Fibroblast of the conjunctiva (primary cell): ENCODE results near the gene LRRC7.

Experiments used
- DNase-seq: peaks from one replicate; pipeline ENCODE4 v3.0.0-alpha.2; 2010; ENCODE audit warnings: low read depth

The LRRC7 gene

DNA sequence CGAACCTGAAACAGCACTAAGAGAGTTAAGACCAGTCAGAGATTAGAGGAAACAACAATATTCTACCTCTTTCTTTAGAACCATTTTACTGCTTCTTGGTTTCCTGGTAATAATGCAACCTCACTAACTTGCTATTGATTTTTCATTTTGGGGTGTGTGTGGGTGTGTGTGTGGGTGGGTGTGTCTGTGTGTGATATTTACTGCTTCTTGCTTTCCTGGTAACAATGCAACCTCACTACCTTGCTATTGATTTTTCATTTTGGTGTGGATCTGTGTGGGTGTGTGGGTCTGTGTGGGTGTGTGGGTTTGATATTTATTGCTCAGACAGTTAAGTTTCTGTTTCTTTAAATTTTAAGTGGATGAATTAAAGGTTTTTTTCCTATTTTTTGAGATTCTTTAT is 208.8 kb downstream of the LRRC7 start:
- DNase-seq, result no peak

- DNase-seq, result no peak
Measured at GRCh38 chr1:69777423-69777822, 209.7 kb downstream of the LRRC7 start.

DNA sequence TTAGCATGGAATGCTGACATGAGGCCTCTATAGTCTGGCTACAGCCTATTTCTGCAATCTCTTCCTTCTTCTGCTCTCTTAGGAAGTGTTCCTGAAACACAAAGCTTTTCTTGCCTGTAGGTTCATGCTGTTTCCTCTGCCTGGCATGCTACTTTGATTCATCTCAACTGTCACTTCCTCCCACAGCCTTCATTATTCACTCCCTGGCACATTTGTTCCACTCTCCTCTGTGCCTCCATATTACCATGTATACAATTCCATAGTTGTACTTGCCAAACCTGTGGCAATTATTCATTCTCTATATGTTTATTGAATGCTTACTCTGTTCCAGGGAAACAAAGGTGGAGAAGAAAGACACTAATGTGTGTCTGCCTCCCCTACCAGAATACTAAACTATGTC is 210.2 kb downstream of the LRRC7 start:
- no peak for DNase-seq

- DNase-seq, result no peak
Measured at GRCh38 chr1:69787151-69787550, 219.4 kb downstream of the LRRC7 start.

DNA sequence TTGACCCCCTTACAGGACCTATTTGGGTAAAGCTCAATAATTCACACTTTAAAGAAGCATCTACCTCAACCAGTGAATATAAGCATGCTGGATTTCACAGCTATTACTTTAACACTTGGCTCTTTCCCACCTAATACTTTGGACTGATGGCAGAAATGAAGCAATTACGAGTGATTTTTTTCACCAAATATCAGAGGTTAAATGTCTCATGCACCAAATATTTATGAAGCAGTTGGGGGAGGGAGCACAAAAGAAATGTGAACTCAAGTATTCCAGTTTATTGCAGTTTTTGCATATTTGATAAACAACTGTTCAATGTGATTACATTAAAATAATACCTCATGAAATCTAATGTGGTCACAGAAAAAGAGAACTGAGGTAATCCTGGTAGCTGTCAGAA is 223.6 kb downstream of the LRRC7 start:
- DNase-seq, result no peak

DNA sequence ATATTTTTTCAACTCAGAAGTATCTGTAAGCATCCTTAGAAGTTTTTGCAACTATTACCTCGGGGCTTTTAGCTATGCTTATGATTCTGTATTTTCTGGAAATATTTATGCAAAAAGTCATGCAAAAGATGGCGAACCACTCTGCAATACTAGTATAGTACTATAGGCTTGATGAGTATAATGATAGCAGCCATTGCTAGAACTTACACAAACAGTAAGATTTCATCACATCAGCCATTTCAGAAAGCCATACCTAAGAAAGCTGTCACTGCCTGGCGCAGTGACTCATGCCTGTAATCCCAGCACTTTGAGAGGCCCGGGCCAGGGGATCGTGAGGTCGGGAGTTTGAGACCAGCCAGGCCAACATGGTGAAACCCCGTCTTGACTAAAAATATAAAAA is 227.1 kb downstream of the LRRC7 start:
- DNase-seq, result no peak

DNA sequence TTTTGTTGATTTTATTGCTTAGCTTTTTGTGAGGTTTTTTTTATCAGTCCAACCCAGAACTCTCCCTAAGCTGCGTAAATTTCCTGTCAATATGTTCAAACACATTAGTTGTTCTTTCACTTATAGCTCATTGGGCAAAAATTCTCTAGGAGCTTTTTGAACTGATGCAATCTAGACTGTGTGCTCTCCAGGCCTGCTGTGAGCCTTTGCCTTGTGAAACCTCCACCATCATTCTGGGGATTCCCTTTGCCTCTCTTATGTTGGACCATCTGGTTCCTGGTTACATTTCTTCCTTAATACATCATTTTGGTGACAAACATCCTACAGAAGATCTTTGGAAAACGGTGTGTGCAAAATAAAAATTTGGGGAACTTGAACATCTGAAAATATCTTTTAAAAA is 247.2 kb downstream of the LRRC7 start:
- no peak for DNase-seq

GRCh38 chr1:69824932-69825331 is 257.2 kb downstream of the LRRC7 start:
- no peak for DNase-seq

GRCh38 chr1:69827732-69828131 is 260.0 kb downstream of the LRRC7 start:
- DNase-seq, result no peak

DNA sequence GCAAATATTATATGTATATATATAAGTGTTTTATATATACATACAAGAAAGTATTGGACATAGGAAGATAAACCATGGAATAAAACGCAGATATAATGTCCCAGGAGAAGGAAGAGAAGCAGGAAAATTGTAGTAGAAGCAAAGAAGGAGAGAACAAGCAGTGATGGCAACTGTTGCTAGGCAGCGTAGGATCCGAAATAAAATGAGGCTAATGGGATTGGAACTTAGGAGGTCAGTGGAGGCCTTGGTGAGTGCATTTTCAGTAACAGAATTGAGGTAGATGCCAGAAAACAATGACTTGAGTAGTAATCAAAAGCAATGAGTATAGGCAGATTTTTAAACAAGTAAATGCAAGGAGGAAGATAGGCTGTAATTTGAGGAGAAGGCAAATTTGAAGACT is 265.8 kb downstream of the LRRC7 start:
- DNase-seq, result no peak

DNA sequence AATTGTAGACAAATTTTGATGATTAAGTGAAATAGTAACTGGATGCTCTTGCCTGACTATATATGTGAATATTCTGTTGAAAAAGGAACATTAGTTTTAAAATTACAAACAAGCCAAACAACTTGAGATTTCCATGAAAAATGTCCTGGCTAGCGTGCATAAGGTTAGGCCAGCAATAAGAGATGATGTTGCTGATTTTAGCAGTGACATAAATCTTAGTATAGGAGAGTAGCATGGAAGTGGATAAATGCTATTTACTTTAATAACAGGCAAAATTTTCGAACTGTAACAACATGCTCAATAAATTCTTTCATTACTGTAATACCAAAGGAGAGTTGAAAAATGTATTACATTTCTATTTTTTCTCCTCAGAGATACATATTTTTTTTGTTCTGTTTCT is 266.6 kb downstream of the LRRC7 start:
- DNase-seq, result no peak

DNA sequence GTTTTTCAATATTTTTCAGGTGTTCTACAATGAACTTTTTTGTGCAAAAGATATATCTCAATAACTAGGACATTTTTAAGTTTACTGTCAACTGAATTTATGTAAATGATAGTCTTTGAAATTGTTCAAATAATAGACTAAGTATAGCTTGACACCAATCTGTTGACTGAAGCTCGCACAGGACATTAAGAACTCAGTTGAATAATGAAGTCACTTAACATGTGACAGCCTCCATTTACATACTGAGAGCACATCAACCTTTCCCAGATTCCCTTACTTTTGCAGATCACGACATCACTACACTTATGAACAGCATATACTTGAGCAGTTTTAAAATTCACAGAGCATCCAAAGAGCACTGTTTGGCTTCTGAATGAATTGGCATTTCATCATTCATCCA is 268.2 kb downstream of the LRRC7 start:
- DNase-seq, result no peak

DNA sequence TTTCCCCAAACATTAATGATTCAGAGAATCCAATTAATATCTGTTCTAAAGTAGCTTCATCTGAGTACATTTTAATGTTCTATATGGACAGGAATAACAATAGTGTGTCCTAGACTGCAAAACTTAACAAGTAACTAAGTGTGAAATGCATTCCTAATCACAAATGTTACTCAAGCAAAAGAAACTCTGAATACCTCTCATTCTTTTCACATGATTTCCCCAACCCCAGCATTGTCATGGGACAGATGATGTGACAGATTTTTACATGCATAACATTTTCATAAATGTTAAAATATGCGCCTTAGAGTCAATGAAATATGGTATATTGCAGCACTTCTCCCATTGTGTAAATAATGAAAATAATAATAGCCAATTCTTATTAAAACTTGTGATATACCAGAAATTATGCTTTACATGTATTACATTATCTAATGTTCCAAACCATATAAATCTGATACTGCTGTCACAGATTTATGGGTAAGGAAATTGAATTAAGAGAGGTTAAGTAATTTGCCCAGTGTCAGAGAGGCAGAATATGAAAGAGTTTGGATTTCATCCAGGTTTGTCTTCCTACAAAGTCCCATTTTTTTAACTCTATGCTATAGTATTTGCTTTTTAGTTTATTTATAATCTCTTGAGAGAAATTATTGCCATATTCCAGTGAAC is 269.4 kb downstream of the LRRC7 start:
- no peak for DNase-seq

DNA sequence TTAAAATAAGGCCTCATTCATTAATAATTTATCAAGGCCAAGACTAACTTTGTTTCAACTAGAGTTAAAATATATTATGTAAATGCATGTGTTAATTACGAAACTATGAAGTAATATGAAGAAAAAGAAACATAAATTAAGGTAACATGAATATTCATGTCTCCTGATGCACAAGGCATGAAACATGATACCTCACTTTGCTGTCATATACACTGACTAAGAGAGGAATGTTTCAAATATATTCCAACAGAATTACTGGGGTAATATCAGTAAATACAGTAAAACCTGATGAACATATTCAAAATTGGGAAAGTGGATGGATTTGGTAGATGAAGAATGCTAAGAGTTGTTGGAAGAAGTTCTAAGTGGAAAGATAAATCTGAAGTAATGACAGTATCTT is 274.6 kb downstream of the LRRC7 start:
- DNase-seq, result no peak

GRCh38 chr1:69845655-69846054 is 277.9 kb downstream of the LRRC7 start:
- DNase-seq, result no peak

GRCh38 chr1:69846267-69846666 is 278.5 kb downstream of the LRRC7 start:
- no peak for DNase-seq

DNA sequence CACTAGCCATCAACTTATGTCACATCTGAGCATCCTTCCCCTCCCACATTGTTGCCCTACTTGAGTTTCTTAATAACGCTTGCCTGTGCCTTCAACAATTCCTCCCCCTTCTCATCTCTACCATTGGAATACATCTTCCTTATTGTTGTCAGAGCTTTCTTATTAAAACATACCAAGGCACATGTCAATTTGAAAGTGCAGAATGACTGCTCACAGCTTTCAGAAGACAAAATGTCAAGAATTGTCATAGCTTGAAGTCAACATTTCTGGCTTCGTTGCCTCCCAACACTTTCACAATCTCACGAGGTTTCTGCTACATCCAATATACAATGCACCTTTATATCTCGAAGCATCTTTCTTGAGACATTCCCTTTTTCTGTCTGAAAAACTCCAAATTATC is 279.9 kb downstream of the LRRC7 start:
- DNase-seq, result no peak

GRCh38 chr1:69852151-69852550 is 284.4 kb downstream of the LRRC7 start:
- DNase-seq, result no peak

DNA sequence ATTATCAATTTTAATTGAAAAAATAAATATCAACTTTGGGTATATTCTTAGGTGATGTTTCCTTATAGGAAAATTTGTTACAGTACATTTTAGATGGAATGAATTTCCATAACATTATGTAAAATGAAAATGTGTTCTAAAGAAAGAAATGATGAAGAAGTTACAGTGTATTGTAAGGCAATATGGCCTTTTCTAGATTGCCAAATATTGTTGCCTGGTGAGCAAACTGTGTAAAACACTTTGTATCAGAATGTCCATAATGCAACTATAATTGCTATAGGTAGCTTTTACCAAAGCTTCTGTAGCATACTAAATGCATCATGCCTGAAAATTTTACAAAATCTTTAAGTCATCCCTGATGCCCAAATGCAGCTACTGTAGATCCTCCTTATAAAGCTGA is 285.0 kb downstream of the LRRC7 start:
- DNase-seq, result no peak

DNA sequence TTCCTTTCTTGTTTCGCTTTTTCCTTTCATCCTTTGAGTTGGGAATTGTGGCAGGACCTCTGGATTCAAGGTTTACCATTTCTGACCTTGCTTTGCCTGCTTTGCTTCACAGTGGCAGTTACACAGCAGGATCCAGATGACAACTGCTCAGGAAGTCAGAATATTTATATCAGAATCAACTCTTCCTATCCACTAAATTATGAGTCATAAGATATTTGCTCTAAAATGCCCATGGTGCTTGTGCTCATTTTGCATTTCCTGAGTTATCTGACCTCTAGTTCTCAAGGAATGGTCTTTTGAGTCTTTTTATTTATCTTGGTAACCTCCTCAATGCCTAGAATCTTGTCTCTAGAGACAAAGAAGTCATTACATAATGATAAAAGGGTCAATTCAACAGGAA is 290.8 kb downstream of the LRRC7 start:
- no peak for DNase-seq

DNA sequence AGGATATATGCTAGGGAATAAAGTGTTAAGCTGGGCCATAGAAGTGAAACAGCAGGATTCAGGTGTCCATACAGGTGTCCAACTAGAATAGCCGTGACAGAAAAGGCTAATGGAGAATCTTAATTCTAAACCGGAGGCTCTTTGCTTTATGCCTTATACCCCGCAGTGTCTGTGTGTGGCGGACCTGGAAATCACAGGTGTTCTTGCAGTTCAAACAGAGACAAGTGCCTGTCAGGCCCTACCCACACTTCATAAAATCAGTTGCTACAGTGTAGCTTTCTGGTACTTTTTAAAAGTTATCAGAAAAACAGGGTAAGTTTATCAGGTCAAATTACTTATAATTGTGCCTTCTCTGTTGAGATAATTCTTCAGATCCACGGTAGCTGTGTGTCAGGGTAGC is 293.9 kb downstream of the LRRC7 start:
- DNase-seq, result no peak

- no peak for DNase-seq
Measured at GRCh38 chr1:69862906-69863305, 295.2 kb downstream of the LRRC7 start.

DNA sequence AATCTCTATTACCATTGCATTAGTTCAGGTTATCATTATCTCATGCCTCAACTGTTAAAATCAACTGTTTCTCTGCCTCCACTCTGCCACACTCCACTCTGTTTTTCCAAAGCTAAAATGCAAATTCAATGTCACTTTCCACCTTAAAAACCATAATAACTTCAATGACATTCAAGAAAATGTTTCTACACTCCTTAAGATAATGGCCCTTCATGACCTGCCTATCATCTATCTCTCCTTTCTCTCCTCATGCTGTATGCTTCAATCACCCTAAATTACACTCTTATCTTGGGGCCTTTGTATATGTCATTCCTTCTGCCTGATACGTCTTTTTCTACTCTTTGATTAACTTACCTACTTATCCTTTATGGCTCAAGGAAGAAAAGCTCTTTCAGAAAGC is 296.0 kb downstream of the LRRC7 start:
- no peak for DNase-seq

GRCh38 chr1:69871412-69871811 is 303.7 kb downstream of the LRRC7 start:
- no peak for DNase-seq

GRCh38 chr1:69878338-69878737 is 310.6 kb downstream of the LRRC7 start:
- DNase-seq, result no peak
